IMR-90 (cell line): ENCODE data around the gene DAP3.

Experiments
- BHLHE40 ChIP-seq: fragments of 150-350 bp; IDR thresholded peaks from 2 replicates; pipeline ENCODE4 v1.6.1; 2016; ENCODE audit warnings: mild to moderate bottlenecking, low read depth, low read length
- CEBPB ChIP-seq: IDR thresholded peaks from 2 replicates; pipeline ENCODE4 v1.6.1; 2012; ENCODE audit warnings: low read depth, low read length, improper control_type of control experiment
- FOS ChIP-seq: fragments of 150-350 bp; IDR thresholded peaks from 2 replicates; pipeline ENCODE4 v1.6.1; 2016; ENCODE audit warnings: low read depth, low read length
- POLR2A ChIP-seq: IDR thresholded peaks from 2 replicates; pipeline ENCODE4 v1.6.1; 2012; ENCODE audit warnings: mild to moderate bottlenecking, low read depth, low read length
- RCOR1 ChIP-seq: IDR thresholded peaks from 2 replicates; pipeline ENCODE4 v1.6.1; 2012; ENCODE audit warnings: mild to moderate bottlenecking, low read length, improper control_type of control experiment; ENCODE audit not compliant: insufficient replicate concordance
- TF ChIP-seq, protein P1 (sequence below): conservative IDR thresholded peaks from 2 replicates; pipeline ENCODE4 v1.5.1; 2012; ENCODE audit warnings: mild to moderate bottlenecking, low read depth, low read length, improper control_type of control experiment
- TF ChIP-seq, protein P2 (sequence below): fragments of 150-350 bp; IDR thresholded peaks from 2 replicates; pipeline ENCODE4 v1.6.1; 2017; ENCODE audit warnings: mild to moderate bottlenecking, antibody characterized with exemption, low read length, low read depth

DNA sequence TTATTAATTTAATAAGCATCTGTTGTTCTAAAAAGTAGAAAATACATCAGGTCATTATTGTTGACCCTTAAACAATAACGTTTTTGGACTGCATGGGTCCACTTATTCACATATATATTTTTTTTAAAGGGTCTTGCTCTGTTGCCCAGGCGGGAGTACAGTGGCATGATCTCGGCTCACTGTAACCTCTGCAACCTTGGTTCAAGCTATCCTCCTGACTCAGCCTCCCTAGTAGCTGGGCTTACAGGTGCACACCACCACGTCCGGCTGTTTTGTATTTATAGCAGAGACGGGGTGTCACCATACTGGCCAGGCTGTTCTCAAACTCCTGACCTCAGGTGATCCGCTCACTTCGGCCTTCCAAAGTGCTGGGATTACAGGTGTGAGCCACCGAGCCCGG, 53.0 kb downstream of the DAP3 start:
- TF ChIP-seq FOS (no peak), POLR2A (no peak), CEBPB (no peak), RCOR1 (no peak), BHLHE40 (no peak)
- TF ChIP-seq, protein P1, sequence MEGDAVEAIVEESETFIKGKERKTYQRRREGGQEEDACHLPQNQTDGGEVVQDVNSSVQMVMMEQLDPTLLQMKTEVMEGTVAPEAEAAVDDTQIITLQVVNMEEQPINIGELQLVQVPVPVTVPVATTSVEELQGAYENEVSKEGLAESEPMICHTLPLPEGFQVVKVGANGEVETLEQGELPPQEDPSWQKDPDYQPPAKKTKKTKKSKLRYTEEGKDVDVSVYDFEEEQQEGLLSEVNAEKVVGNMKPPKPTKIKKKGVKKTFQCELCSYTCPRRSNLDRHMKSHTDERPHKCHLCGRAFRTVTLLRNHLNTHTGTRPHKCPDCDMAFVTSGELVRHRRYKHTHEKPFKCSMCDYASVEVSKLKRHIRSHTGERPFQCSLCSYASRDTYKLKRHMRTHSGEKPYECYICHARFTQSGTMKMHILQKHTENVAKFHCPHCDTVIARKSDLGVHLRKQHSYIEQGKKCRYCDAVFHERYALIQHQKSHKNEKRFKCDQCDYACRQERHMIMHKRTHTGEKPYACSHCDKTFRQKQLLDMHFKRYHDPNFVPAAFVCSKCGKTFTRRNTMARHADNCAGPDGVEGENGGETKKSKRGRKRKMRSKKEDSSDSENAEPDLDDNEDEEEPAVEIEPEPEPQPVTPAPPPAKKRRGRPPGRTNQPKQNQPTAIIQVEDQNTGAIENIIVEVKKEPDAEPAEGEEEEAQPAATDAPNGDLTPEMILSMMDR, result no peak
- TF ChIP-seq, protein P2, sequence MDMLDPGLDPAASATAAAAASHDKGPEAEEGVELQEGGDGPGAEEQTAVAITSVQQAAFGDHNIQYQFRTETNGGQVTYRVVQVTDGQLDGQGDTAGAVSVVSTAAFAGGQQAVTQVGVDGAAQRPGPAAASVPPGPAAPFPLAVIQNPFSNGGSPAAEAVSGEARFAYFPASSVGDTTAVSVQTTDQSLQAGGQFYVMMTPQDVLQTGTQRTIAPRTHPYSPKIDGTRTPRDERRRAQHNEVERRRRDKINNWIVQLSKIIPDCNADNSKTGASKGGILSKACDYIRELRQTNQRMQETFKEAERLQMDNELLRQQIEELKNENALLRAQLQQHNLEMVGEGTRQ, result no peak
